ENCODE data around the gene MIB1. TPM values are rescaled to one million over a fixed set of nuclear protein-coding genes. Genes with fewer than 3 reads are reported as not detected.

The MIB1 gene
- total RNA-seq, 1 experiment from 2014 or later: 56.1 TPM

DNA sequence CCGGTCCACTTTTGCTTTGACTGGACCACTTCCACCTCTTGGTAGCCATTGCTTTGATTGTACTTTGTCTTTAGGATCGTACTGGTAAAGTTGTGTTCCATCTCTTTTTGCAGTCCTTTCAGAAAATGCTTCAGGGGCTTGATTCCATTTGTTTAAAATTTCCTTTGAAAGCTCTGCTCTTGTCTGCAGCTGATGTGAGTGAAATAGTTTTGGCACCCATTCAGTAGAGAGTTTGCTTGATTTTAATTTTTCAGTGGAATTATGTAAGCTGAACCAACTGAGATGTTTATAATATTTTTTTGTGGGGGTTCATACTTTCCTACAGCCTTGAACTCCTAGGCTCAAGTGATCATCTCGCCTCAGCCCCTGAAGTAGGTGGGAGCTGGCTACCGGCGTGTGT, 7.6 kb upstream of the MIB1 start:
- DNase-seq (ENCODE audit: low read depth, low spot score) (no peak), ATAC-seq (no peak)
- Histone ChIP-seq H2AFZ (ENCODE audit: low read depth, low read length, poor library complexity, severe bottlenecking) (no peak overlapping the region), H3K27ac (ENCODE audit: low read depth, low read length) (no peak overlapping the region), H3K9me2 (ENCODE audit: insufficient read depth) (no peaks in the 10 kb centered on the region), H3K4me1 (ENCODE audit: control insufficient read depth in 1 of 2, insufficient read depth in 2 of 2, low read length in 2 of 2) (no peaks in the 10 kb centered on the region), H3K4me2 (ENCODE audit: low read length) (no peak overlapping the region), H3K79me2 (ENCODE audit: insufficient read depth, low read length) (no peaks in the 10 kb centered on the region), H3K9ac (ENCODE audit: low read length) (no peak overlapping the region), H4K20me1 (ENCODE audit: insufficient read depth) (no peaks in the 10 kb centered on the region), H3K36me3 (ENCODE audit: control insufficient read depth in 1 of 2, insufficient read depth in 2 of 2, low read length in 2 of 2) (no peaks in the 10 kb centered on the region), H3K4me3 (replicated peaks in 1 of 2; ENCODE audit: low read depth in 1 of 2, low read length in 2 of 2) (no peak overlapping the region), H3K9me3 (ENCODE audit: control insufficient read depth in 1 of 2, insufficient read depth in 1 of 2, low read depth in 1 of 2, low read length in 2 of 2) (no peaks in the 10 kb centered on the region), H3K27me3 (ENCODE audit: insufficient read depth, low read length) (no peaks in the 10 kb centered on the region)
- RAD21 ChIA-PET (ENCODE audit: low non-redundant PET in 1 of 2, low total read pairs in 2 of 2, uncharacterized antibody in 2 of 2, unreplicated experiment in 2 of 2): no interaction called here
- BruUV-seq (replicated peaks): no TSS peak
- intact Hi-C loops (cut with micrococcal nuclease): no loop called here
- CTCF ChIA-PET: no interaction called here
- POLR2A ChIA-PET: no interaction called here
- TF ChIP-seq ELF1 (IDR thresholded peaks at IDR 0.05; ENCODE audit: borderline replicate concordance, low read depth): no peak
- TF ChIP-seq TCF7L2 (IDR thresholded peaks at IDR 0.05; ENCODE audit: borderline replicate concordance, extremely low read depth, insufficient read depth, insufficient read length): no peak
- no peak for TF ChIP-seq POLR2AphosphoS5 (IDR thresholded peaks at IDR 0.05; ENCODE audit: low read depth, low read length)
- TF ChIP-seq FOSL1 (IDR thresholded peaks at IDR 0.05; ENCODE audit: low read depth): no peak
- no peak for TF ChIP-seq ZFX (IDR thresholded peaks at IDR 0.05)
- TF ChIP-seq SP1 (IDR thresholded peaks at IDR 0.05; ENCODE audit: low read depth): no peak
- no peak for TF ChIP-seq CBX3 (IDR thresholded peaks at IDR 0.05; ENCODE audit: low read depth)
- TF ChIP-seq, protein P1, sequence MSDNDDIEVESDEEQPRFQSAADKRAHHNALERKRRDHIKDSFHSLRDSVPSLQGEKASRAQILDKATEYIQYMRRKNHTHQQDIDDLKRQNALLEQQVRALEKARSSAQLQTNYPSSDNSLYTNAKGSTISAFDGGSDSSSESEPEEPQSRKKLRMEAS (IDR thresholded peaks at IDR 0.05): no peak

DNA sequence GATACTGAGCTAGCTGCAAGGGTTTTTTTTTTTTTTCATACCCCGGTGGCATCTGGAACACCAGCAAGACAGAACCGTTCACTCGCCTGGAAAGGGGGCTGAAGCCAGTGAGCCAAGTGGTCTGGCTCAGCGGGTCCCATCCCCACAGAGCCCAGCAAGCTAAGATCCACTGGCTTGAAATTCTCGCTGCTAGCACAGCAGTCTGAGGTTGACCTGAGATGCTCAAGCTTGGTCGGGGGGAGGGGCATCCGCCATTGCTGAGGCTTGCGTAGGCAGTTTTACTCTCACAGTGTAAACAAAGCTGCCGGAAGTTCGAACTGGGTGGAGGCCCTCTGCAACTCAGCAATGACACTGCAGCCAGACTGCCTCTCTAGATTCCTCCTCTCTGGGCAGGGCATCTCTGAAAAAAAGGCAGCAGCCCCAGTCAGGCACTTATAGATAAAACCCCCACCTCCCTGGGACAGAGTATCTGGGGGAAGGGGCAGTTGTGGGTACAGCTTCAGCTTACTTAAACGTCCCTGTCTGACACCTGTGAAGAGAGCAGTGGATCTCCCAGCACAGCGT, 5.1 kb upstream of the MIB1 start:
- RAD21 ChIA-PET (ENCODE audit: low non-redundant PET in 1 of 2, low total read pairs in 2 of 2, uncharacterized antibody in 2 of 2, unreplicated experiment in 2 of 2): no interaction called here
- no peak overlapping the region for H3K9ac ChIP-seq (ENCODE audit: low read length)
- H3K9me2 ChIP-seq (ENCODE audit: insufficient read depth): no peaks in the 10 kb centered on the region
- ATAC-seq (no peak), DNase-seq (ENCODE audit: low read depth, low spot score) (no peak)
- no peak overlapping the region for H3K4me2 ChIP-seq (ENCODE audit: low read length)
- no peak overlapping the region for H3K27ac ChIP-seq (ENCODE audit: low read depth, low read length)
- peaks cover 5 to 9% of the 10 kb centered on the region in 2 experiments for H3K4me1 ChIP-seq (ENCODE audit: control insufficient read depth in 1 of 2, insufficient read depth in 2 of 2, low read length in 2 of 2)
- H3K79me2 ChIP-seq (ENCODE audit: insufficient read depth, low read length): no peaks in the 10 kb centered on the region
- no TSS peak for BruUV-seq (replicated peaks)
- no peaks in the 10 kb centered on the region for H3K27me3 ChIP-seq (ENCODE audit: insufficient read depth, low read length)
- intact Hi-C loops (cut with micrococcal nuclease): no loop called here
- H4K20me1 ChIP-seq (ENCODE audit: insufficient read depth): no peaks in the 10 kb centered on the region
- no peak overlapping the region for H2AFZ ChIP-seq (ENCODE audit: low read depth, low read length, poor library complexity, severe bottlenecking)
- TF ChIP-seq SP1 (IDR thresholded peaks at IDR 0.05; ENCODE audit: low read depth) (no peak), YY1 (IDR thresholded peaks at IDR 0.05; ENCODE audit: extremely low read depth, insufficient replicate concordance, low read depth, low read length) (no peak), RAD21 (IDR thresholded peaks at IDR 0.05; ENCODE audit: low read depth) (no peak), ZFX (IDR thresholded peaks at IDR 0.05) (no peak), ELF1 (IDR thresholded peaks at IDR 0.05; ENCODE audit: borderline replicate concordance, low read depth) (no peak)
- TF ChIP-seq, protein P2, sequence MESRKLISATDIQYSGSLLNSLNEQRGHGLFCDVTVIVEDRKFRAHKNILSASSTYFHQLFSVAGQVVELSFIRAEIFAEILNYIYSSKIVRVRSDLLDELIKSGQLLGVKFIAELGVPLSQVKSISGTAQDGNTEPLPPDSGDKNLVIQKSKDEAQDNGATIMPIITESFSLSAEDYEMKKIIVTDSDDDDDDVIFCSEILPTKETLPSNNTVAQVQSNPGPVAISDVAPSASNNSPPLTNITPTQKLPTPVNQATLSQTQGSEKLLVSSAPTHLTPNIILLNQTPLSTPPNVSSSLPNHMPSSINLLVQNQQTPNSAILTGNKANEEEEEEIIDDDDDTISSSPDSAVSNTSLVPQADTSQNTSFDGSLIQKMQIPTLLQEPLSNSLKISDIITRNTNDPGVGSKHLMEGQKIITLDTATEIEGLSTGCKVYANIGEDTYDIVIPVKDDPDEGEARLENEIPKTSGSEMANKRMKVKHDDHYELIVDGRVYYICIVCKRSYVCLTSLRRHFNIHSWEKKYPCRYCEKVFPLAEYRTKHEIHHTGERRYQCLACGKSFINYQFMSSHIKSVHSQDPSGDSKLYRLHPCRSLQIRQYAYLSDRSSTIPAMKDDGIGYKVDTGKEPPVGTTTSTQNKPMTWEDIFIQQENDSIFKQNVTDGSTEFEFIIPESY (IDR thresholded peaks at IDR 0.05; ENCODE audit: extremely low read depth, insufficient replicate concordance, low read length): no peak
- TF ChIP-seq, protein P3, sequence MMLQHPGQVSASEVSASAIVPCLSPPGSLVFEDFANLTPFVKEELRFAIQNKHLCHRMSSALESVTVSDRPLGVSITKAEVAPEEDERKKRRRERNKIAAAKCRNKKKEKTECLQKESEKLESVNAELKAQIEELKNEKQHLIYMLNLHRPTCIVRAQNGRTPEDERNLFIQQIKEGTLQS (IDR thresholded peaks at IDR 0.05): no peak
- TF ChIP-seq, protein P4, sequence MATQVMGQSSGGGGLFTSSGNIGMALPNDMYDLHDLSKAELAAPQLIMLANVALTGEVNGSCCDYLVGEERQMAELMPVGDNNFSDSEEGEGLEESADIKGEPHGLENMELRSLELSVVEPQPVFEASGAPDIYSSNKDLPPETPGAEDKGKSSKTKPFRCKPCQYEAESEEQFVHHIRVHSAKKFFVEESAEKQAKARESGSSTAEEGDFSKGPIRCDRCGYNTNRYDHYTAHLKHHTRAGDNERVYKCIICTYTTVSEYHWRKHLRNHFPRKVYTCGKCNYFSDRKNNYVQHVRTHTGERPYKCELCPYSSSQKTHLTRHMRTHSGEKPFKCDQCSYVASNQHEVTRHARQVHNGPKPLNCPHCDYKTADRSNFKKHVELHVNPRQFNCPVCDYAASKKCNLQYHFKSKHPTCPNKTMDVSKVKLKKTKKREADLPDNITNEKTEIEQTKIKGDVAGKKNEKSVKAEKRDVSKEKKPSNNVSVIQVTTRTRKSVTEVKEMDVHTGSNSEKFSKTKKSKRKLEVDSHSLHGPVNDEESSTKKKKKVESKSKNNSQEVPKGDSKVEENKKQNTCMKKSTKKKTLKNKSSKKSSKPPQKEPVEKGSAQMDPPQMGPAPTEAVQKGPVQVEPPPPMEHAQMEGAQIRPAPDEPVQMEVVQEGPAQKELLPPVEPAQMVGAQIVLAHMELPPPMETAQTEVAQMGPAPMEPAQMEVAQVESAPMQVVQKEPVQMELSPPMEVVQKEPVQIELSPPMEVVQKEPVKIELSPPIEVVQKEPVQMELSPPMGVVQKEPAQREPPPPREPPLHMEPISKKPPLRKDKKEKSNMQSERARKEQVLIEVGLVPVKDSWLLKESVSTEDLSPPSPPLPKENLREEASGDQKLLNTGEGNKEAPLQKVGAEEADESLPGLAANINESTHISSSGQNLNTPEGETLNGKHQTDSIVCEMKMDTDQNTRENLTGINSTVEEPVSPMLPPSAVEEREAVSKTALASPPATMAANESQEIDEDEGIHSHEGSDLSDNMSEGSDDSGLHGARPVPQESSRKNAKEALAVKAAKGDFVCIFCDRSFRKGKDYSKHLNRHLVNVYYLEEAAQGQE (IDR thresholded peaks at IDR 0.05; ENCODE audit: low read depth): no peak
- no peaks in the 10 kb centered on the region for H3K36me3 ChIP-seq (ENCODE audit: control insufficient read depth in 1 of 2, insufficient read depth in 2 of 2, low read length in 2 of 2)
- CTCF ChIA-PET: no interaction called here
- no peak overlapping the region for H3K4me3 ChIP-seq (replicated peaks in 1 of 2; ENCODE audit: low read depth in 1 of 2, low read length in 2 of 2)
- no peaks in the 10 kb centered on the region for H3K9me3 ChIP-seq (ENCODE audit: control insufficient read depth in 1 of 2, insufficient read depth in 1 of 2, low read depth in 1 of 2, low read length in 2 of 2)
- POLR2A ChIA-PET: no interaction called here

Measured in HCT116 (cell line).